H1 (cell line): ENCODE measurements around the gene OBI1. TPM values are rescaled to one million over a fixed set of nuclear protein-coding genes. Genes with fewer than 3 reads are reported as not detected.

Source experiments
- CTCF ChIP-seq, 3 experiments: IDR thresholded peaks; 1 replicate in 2 of 3; 2 replicates in 1 of 3; pipeline versions ENCODE4 v1.5.1 to v1.6.1; 2011; ENCODE audit warnings: low read length in 3 of 3, mild to moderate bottlenecking in 3 of 3, inconsistent platforms in 2 of 3, low read depth in 1 of 3, moderate library complexity in 1 of 3; ENCODE audit not compliant: insufficient read depth in 1 of 3; ENCODE audit errors: control extremely low read depth in 1 of 3
- FOSL1 ChIP-seq: IDR thresholded peaks from 2 replicates; pipeline ENCODE4 v1.6.1; 2011; ENCODE audit warnings: mild to moderate bottlenecking, low read depth, low read length, moderate library complexity; ENCODE audit not compliant: insufficient read depth
- HDAC6 ChIP-seq: IDR thresholded peaks from one replicate; pipeline ENCODE4 v1.7.1; 2012; ENCODE audit warnings: low read depth, mild to moderate bottlenecking, inconsistent platforms, low read length, moderate library complexity
- polyA plus RNA-seq, 7 experiments: library from polyadenylated mRNA; depleted of rRNA in 3 of 7; stranded (reverse) in 5 of 7; unstranded in 2 of 7; fragments of >200 nt in 5 of 7; fragments of 200-250 nt in 2 of 7; gene quantifications; 1 replicate in 5 of 7; 2 replicates in 1 of 7; 4 replicates in 1 of 7; pipeline versions ENCODE4 v1.2.1 to v1.2.3, GENCODE V29; 2011 to 2013; ENCODE audit warnings: missing spikeins in 2 of 7, mixed read lengths in 2 of 7
- total RNA-seq: library from RNA; stranded (reverse); fragmentation: NEBNext Ultra II Directional; extraction: Animal tissue kit (Norgen Biotek cat#: 25700); gene quantifications from 2 replicates; pipeline ENCODE4 v1.2.1, GENCODE V29; 2021
- TF ChIP-seq, protein P1 (sequence below): IDR thresholded peaks from 2 replicates; pipeline ENCODE4 v1.6.1; 2012; ENCODE audit warnings: inconsistent platforms

Gene OBI1
- total and polyA plus RNA-seq, 2 of the 8 experiments (the other 6 are each of a cell fraction or from before 2014, with no cell fraction given) = 7.1 to 14.3 TPM

GRCh38 chr13:78620936-78621470 is 38.0 kb downstream of the OBI1 start (continued):
- TF ChIP-seq, protein P1, sequence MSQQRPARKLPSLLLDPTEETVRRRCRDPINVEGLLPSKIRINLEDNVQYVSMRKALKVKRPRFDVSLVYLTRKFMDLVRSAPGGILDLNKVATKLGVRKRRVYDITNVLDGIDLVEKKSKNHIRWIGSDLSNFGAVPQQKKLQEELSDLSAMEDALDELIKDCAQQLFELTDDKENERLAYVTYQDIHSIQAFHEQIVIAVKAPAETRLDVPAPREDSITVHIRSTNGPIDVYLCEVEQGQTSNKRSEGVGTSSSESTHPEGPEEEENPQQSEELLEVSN = no peak
- TF ChIP-seq HDAC6 = no peak
- TF ChIP-seq FOSL1 = no peak
- no peak for TF ChIP-seq CTCF (IDR thresholded peaks at IDR 0.05; ENCODE audit: control extremely low read depth in 1 of 3, insufficient read depth in 1 of 3, low read depth in 1 of 3, low read length in 3 of 3)
